Loucy (cell line): Measurements from ENCODE around the gene SLC12A5.

Experiments
- H2AFZ ChIP-seq: fragments of 200-600 bp; sonication (generic); 2 replicates; pipeline ENCODE4 v1.6.0; 2016; ENCODE audit warnings: antibody characterized with exemption, mild to moderate bottlenecking, low read length, moderate library complexity
- H3F3A ChIP-seq: fragments of 200-600 bp; 2 replicates; pipeline ENCODE4 v1.6.0; 2016; ENCODE audit warnings: antibody characterized with exemption, low read depth, mild to moderate bottlenecking
- H3K27me3 ChIP-seq: fragments of 200-600 bp; sonication (generic); 2 replicates; pipeline ENCODE4 v1.6.1; 2014; ENCODE audit warnings: low read length, mild to moderate bottlenecking; ENCODE audit not compliant: insufficient read depth, poor library complexity, severe bottlenecking
- H3K36me3 ChIP-seq: fragments of 200-600 bp; sonication (generic); 2 replicates; pipeline ENCODE4 v1.6.1; 2016; ENCODE audit warnings: low read length; ENCODE audit not compliant: insufficient read depth
- H3K4me1 ChIP-seq: fragments of 200-600 bp; sonication (generic); 2 replicates; pipeline ENCODE4 v1.5.1; 2014; ENCODE audit warnings: low read length, mild to moderate bottlenecking; ENCODE audit not compliant: insufficient read depth, poor library complexity, severe bottlenecking
- H3K4me2 ChIP-seq: fragments of 200-600 bp; sonication (generic); 2 replicates; pipeline ENCODE4 v1.6.0; 2014; ENCODE audit warnings: antibody characterized with exemption, low read length, low read depth, mild to moderate bottlenecking; ENCODE audit not compliant: poor library complexity, severe bottlenecking
- H3K4me3 ChIP-seq: fragments of 200-600 bp; sonication (generic); 2 replicates; pipeline ENCODE4 v1.5.1; 2014; ENCODE audit warnings: low read length, mild to moderate bottlenecking, mixed read lengths; ENCODE audit not compliant: poor library complexity, severe bottlenecking
- H3K79me2 ChIP-seq: fragments of 200-600 bp; sonication (generic); 2 replicates; pipeline ENCODE4 v1.6.1; 2014; ENCODE audit warnings: low read length; ENCODE audit not compliant: insufficient read depth
- H3K9ac ChIP-seq: fragments of 200-600 bp; sonication (generic); 2 replicates; pipeline ENCODE4 v1.6.0; 2014; ENCODE audit warnings: mild to moderate bottlenecking, low read depth, low read length, moderate library complexity; ENCODE audit not compliant: poor library complexity, severe bottlenecking
- H3K9me2 ChIP-seq: fragments of 200-600 bp; sonication (generic); replicated peaks from 2 replicates; pipeline ENCODE4 v1.6.1; 2016; ENCODE audit warnings: low read depth, low read length, mixed read lengths
- H3K9me3 ChIP-seq: fragments of 200-600 bp; sonication (generic); 2 replicates; pipeline ENCODE4 v1.6.1; 2014; ENCODE audit warnings: mild to moderate bottlenecking, antibody characterized with exemption, low read length, low read depth; ENCODE audit not compliant: insufficient read depth
- H4K20me1 ChIP-seq: fragments of 200-600 bp; sonication (generic); 2 replicates; pipeline ENCODE4 v1.6.0; 2014; ENCODE audit warnings: antibody characterized with exemption, low read length, mild to moderate bottlenecking; ENCODE audit not compliant: insufficient read depth, poor library complexity, severe bottlenecking
- CTCF ChIP-seq: fragments of 200-600 bp; sonication (generic); conservative IDR thresholded peaks from 2 replicates; pipeline ENCODE4 v1.5.1; 2014; ENCODE audit warnings: mild to moderate bottlenecking, antibody characterized with exemption, low read length
- EZH2phosphoT487 ChIP-seq: fragments of 200-600 bp; IDR thresholded peaks from 2 replicates; pipeline ENCODE4 v1.6.1; 2018; ENCODE audit warnings: antibody characterized with exemption, mild to moderate bottlenecking, moderate library complexity, borderline replicate concordance

Gene SLC12A5

GRCh38 chr20:46002008-46002407 is 27.0 kb upstream of the SLC12A5 start:
- Histone ChIP-seq H3K9ac (no peak overlapping the region), H3F3A (0 out of 2 replicates have a peak, but pooled peaks cover 6% of the 10 kb centered on the region), H3K4me2 (no peak overlapping the region), H3K9me2 (no peaks in the 10 kb centered on the region), H2AFZ (no peak overlapping the region), H3K4me1 (peaks cover 67% of the 10 kb centered on the region), H3K27me3 (no peaks in the 10 kb centered on the region), H4K20me1 (no peaks in the 10 kb centered on the region), H3K4me3 (no peak overlapping the region), H3K79me2 (no peaks in the 10 kb centered on the region), H3K9me3 (no peaks in the 10 kb centered on the region), H3K36me3 (no peaks in the 10 kb centered on the region)
- TF ChIP-seq EZH2phosphoT487: no peak
- no peak for TF ChIP-seq CTCF

- Histone ChIP-seq H3K4me3 (peak overlapping the region; percentile 59), H4K20me1 (no peaks in the 10 kb centered on the region), H3K4me2 (peak overlapping the region; percentile 84), H3K9ac (peak overlapping the region; percentile 29), H3K79me2 (no peaks in the 10 kb centered on the region), H3K4me1 (peaks cover 68% of the 10 kb centered on the region), H3K36me3 (no peaks in the 10 kb centered on the region), H2AFZ (no peak overlapping the region), H3K9me2 (no peaks in the 10 kb centered on the region), H3K27me3 (no peaks in the 10 kb centered on the region), H3K9me3 (no peaks in the 10 kb centered on the region), H3F3A (0 out of 2 replicates have a peak, but pooled peaks cover 6% of the 10 kb centered on the region)
- no peak for TF ChIP-seq CTCF
Observed at GRCh38 chr20:46004187-46004586, 24.8 kb upstream of the SLC12A5 start.

DNA sequence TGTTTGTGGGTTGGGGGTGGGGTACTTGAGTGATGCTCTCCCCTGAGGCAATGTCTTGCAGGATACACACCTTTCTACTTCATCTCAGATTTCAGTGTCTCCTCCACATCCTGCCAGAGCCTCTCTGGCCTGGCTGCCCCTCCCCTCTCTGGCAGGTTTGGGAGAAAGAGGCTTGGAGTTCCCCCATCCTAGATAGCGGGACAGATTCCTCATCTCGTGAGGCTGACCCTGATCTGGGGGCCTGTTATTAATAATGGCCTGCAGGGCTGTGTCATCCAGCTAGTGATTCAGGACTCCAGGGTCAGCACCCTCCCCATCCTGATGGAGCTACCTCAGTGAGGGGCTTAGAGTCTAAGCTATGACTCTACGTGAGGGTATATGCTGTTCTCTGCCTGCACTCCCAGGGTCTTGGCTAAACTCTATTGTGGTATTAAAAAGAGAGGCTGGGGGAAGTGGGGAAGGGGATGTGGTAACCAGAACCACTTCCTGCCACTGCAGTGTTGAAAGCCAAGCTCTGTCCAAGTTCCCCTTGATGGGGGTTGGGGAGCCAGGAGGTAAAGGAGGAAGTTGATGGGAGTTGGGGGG is 24.0 kb upstream of the SLC12A5 start:
- peaks cover 66% of the 10 kb centered on the region for H3K4me1 ChIP-seq
- no peaks in the 10 kb centered on the region for H3K9me3 ChIP-seq
- no peaks in the 10 kb centered on the region for H3K36me3 ChIP-seq
- no peaks in the 10 kb centered on the region for H3K27me3 ChIP-seq
- no peaks in the 10 kb centered on the region for H3K79me2 ChIP-seq
- H3K4me2 ChIP-seq: peak overlapping the region; percentile 84
- 0 out of 2 replicates have a peak, but pooled peaks cover 6% of the 10 kb centered on the region for H3F3A ChIP-seq
- H3K9ac ChIP-seq: peak overlapping the region; percentile 29
- H3K9me2 ChIP-seq: no peaks in the 10 kb centered on the region
- peak overlapping the region; percentile 59 for H3K4me3 ChIP-seq
- H4K20me1 ChIP-seq: no peaks in the 10 kb centered on the region
- H2AFZ ChIP-seq: no peak overlapping the region
- TF ChIP-seq EZH2phosphoT487: no peak
- TF ChIP-seq CTCF: no peak
